NT2/D1 (cell line): Measurements from ENCODE around the gene SNRPB2.

ENCODE experiments used
- DNase-seq: peaks from one replicate; pipeline ENCODE4 v3.0.0-alpha.2; 2011; ENCODE audit warnings: low read depth, low spot score
- H3K27me3 ChIP-seq: 2 replicates; pipeline ENCODE4 v1.6.0; 2011; ENCODE audit warnings: mild to moderate bottlenecking; ENCODE audit not compliant: insufficient read length, insufficient read depth
- H3K36me3 ChIP-seq: 2 replicates; pipeline ENCODE4 v1.6.1; 2011; ENCODE audit warnings: mild to moderate bottlenecking, low read length, mixed read lengths; ENCODE audit not compliant: insufficient read depth, insufficient read length
- H3K4me1 ChIP-seq: 2 replicates; pipeline ENCODE4 v1.5.1; 2011; ENCODE audit not compliant: insufficient read depth, insufficient read length
- H3K4me3 ChIP-seq: 2 replicates; pipeline ENCODE4 v1.5.1; 2011; ENCODE audit warnings: low read depth; ENCODE audit not compliant: insufficient read length
- H3K9ac ChIP-seq: 2 replicates; pipeline ENCODE4 v1.6.0; 2011; ENCODE audit warnings: low read depth; ENCODE audit not compliant: insufficient read length
- H3K9me3 ChIP-seq: 2 replicates; pipeline ENCODE4 v1.5.1; 2011; ENCODE audit warnings: mild to moderate bottlenecking, low read length; ENCODE audit not compliant: insufficient read depth
- SUZ12 ChIP-seq: IDR thresholded peaks from 2 replicates; pipeline ENCODE4 v1.6.1; 2011; ENCODE audit not compliant: insufficient read length, insufficient read depth; ENCODE audit errors: extremely low read depth
- YY1 ChIP-seq: IDR thresholded peaks from 2 replicates; pipeline ENCODE4 v1.6.1; 2011; ENCODE audit not compliant: insufficient read length, insufficient read depth
- ZNF274 ChIP-seq: IDR thresholded peaks from 2 replicates; pipeline ENCODE4 v1.6.1; 2011; ENCODE audit warnings: mild to moderate bottlenecking, low read depth, low read length

The SNRPB2 gene

GRCh38 chr20:16729565-16730460 lies at the start of gene SNRPB2:
SNRPB2 (plus strand) TSS chr20:16730026; CDS start chr20:16731703, 1,677 bp downstream.
- Histone ChIP-seq H3K4me1 (no peaks in the 10 kb centered on the region), H3K9me3 (peaks cover 10% of the 10 kb centered on the region; the same call in 1 of the 2 replicates), H3K36me3 (peaks cover 35% of the 10 kb centered on the region), H3K9ac (peak within 1 kb of the TSS; percentile 95), H3K27me3 (no peaks in the 10 kb centered on the region), H3K4me3 (peak within 1 kb of the TSS; percentile 92)
- DNase-seq: peak; percentile 84
- TF ChIP-seq ZNF274 (no peak), YY1 (no peak), SUZ12 (no peak)

- no peak overlapping the region for H3K4me3 ChIP-seq
- H3K4me1 ChIP-seq: peaks cover 2% of the 10 kb centered on the region
- DNase-seq: no peak
- no peaks in the 10 kb centered on the region for H3K9me3 ChIP-seq
- no peak overlapping the region for H3K9ac ChIP-seq
- H3K36me3 ChIP-seq: no peaks in the 10 kb centered on the region
- H3K27me3 ChIP-seq: no peaks in the 10 kb centered on the region
- TF ChIP-seq SUZ12 (no peak), ZNF274 (no peak), YY1 (no peak)
Measured at GRCh38 chr20:16684416-16684815, 45.4 kb upstream of the SNRPB2 start.

- no peak for DNase-seq
- no peaks in the 10 kb centered on the region for H3K36me3 ChIP-seq
- H3K9ac ChIP-seq: no peak overlapping the region
- no peaks in the 10 kb centered on the region for H3K27me3 ChIP-seq
- no peaks in the 10 kb centered on the region for H3K4me1 ChIP-seq
- TF ChIP-seq SUZ12 (no peak), ZNF274 (no peak), YY1 (no peak)
- H3K9me3 ChIP-seq: no peaks in the 10 kb centered on the region
- no peak overlapping the region for H3K4me3 ChIP-seq
Measured at GRCh38 chr20:16689906-16690305, 39.9 kb upstream of the SNRPB2 start.

GRCh38 chr20:16691381-16691780 lies 38.4 kb upstream of the SNRPB2 start:
- Histone ChIP-seq H3K36me3 (no peaks in the 10 kb centered on the region), H3K9ac (no peak overlapping the region), H3K4me3 (no peak overlapping the region), H3K4me1 (no peaks in the 10 kb centered on the region), H3K9me3 (no peaks in the 10 kb centered on the region), H3K27me3 (no peaks in the 10 kb centered on the region)
- TF ChIP-seq SUZ12 (no peak), YY1 (no peak), ZNF274 (no peak)
- DNase-seq: no peak

- no peaks in the 10 kb centered on the region for H3K9me3 ChIP-seq
- H3K4me1 ChIP-seq: no peaks in the 10 kb centered on the region
- DNase-seq: no peak
- H3K4me3 ChIP-seq: no peak overlapping the region
- H3K36me3 ChIP-seq: no peaks in the 10 kb centered on the region
- H3K9ac ChIP-seq: no peak overlapping the region
- TF ChIP-seq SUZ12 (no peak), YY1 (no peak), ZNF274 (no peak)
- H3K27me3 ChIP-seq: no peaks in the 10 kb centered on the region
Measured at GRCh38 chr20:16692009-16692408, 37.8 kb upstream of the SNRPB2 start.

- Histone ChIP-seq H3K4me1 (no peaks in the 10 kb centered on the region), H3K9ac (no peak overlapping the region), H3K9me3 (no peaks in the 10 kb centered on the region), H3K4me3 (no peak overlapping the region), H3K36me3 (no peaks in the 10 kb centered on the region), H3K27me3 (no peaks in the 10 kb centered on the region)
- TF ChIP-seq ZNF274: no peak
- TF ChIP-seq SUZ12: no peak
- TF ChIP-seq YY1: no peak
- DNase-seq: no peak
Measured at GRCh38 chr20:16692442-16692841, 37.4 kb upstream of the SNRPB2 start.

- no peaks in the 10 kb centered on the region for H3K27me3 ChIP-seq
- no peak overlapping the region for H3K9ac ChIP-seq
- TF ChIP-seq SUZ12 (no peak), ZNF274 (no peak), YY1 (no peak)
- no peaks in the 10 kb centered on the region for H3K9me3 ChIP-seq
- H3K4me1 ChIP-seq: no peaks in the 10 kb centered on the region
- no peaks in the 10 kb centered on the region for H3K36me3 ChIP-seq
- no peak for DNase-seq
- no peak overlapping the region for H3K4me3 ChIP-seq
Measured at GRCh38 chr20:16693278-16693677, 36.5 kb upstream of the SNRPB2 start.

GRCh38 chr20:16694161-16694560 lies 35.7 kb upstream of the SNRPB2 start:
- Histone ChIP-seq H3K4me3 (no peak overlapping the region), H3K4me1 (no peaks in the 10 kb centered on the region), H3K27me3 (no peaks in the 10 kb centered on the region), H3K36me3 (no peaks in the 10 kb centered on the region), H3K9ac (no peak overlapping the region), H3K9me3 (no peaks in the 10 kb centered on the region)
- DNase-seq: no peak
- no peak for TF ChIP-seq YY1
- no peak for TF ChIP-seq SUZ12
- no peak for TF ChIP-seq ZNF274
